Astrocyte (in vitro differentiated cells and primary cell): ENCODE data around the gene ZBTB46. TPM values are rescaled to one million over a fixed set of nuclear protein-coding genes. Genes with fewer than 3 reads are reported as not detected.

ENCODE experiments used
- DNase-seq: peaks from one replicate; pipeline ENCODE4 v3.0.0-alpha.2; 2010; ENCODE audit warnings: low read depth
- FAIRE-seq: peaks from 2 replicates; lab custom pipeline; 2011; peaks lifted over from hg19 to GRCh38; lab: Jason Lieb, UNC
- H2AFZ ChIP-seq: 2 replicates; pipeline ENCODE4 v1.6.0; 2012; ENCODE audit warnings: low read depth, low read length, inconsistent platforms
- H3K27ac ChIP-seq: 2 replicates; pipeline ENCODE4 v1.5.1; 2011; ENCODE audit warnings: low read depth, low read length, inconsistent platforms
- H3K27me3 ChIP-seq: 2 replicates; pipeline ENCODE4 v1.6.0; 2011; ENCODE audit warnings: low read length, inconsistent platforms; ENCODE audit not compliant: insufficient read depth
- H3K36me3 ChIP-seq: 2 replicates; pipeline ENCODE4 v1.5.1; 2011; ENCODE audit warnings: low read length, inconsistent platforms; ENCODE audit not compliant: insufficient read depth
- H3K4me1 ChIP-seq: 2 replicates; pipeline ENCODE4 v1.5.1; 2011; ENCODE audit warnings: low read length, inconsistent platforms; ENCODE audit not compliant: insufficient read depth
- H3K4me2 ChIP-seq: 2 replicates; pipeline ENCODE4 v1.6.0; 2012; ENCODE audit warnings: low read length, inconsistent platforms
- H3K4me3 ChIP-seq: 2 replicates; pipeline ENCODE4 v1.5.1; 2011; ENCODE audit warnings: low read depth, mild to moderate bottlenecking, low read length, inconsistent platforms; ENCODE audit not compliant: insufficient read depth
- H3K79me2 ChIP-seq: 2 replicates; pipeline ENCODE4 v1.6.0; 2012; ENCODE audit warnings: mild to moderate bottlenecking, low read length, inconsistent platforms; ENCODE audit not compliant: insufficient read depth
- H3K9ac ChIP-seq: 2 replicates; pipeline ENCODE4 v1.6.0; 2012; ENCODE audit warnings: mild to moderate bottlenecking, low read length, inconsistent platforms
- H3K9me3 ChIP-seq: 2 replicates; pipeline ENCODE4 v1.5.1; 2012; ENCODE audit warnings: low read depth, mild to moderate bottlenecking, low read length, inconsistent platforms; ENCODE audit not compliant: insufficient read depth
- H4K20me1 ChIP-seq: 2 replicates; pipeline ENCODE4 v1.6.0; 2012; ENCODE audit warnings: low read length, inconsistent platforms; ENCODE audit not compliant: insufficient read depth
- H3K27ac Mint-ChIP-seq: one replicate; pipeline ENCODE4 v1.8.0; 2021; ENCODE audit warnings: mild to moderate bottlenecking, mixed read lengths; ENCODE audit not compliant: unreplicated experiment
- H3K27me3 Mint-ChIP-seq: one replicate; pipeline ENCODE4 v1.8.0; 2021; ENCODE audit warnings: low read depth, mixed read lengths; ENCODE audit not compliant: unreplicated experiment
- H3K36me3 Mint-ChIP-seq: one replicate; pipeline ENCODE4 v1.8.0; 2021; ENCODE audit warnings: low read depth, mixed read lengths; ENCODE audit not compliant: unreplicated experiment
- H3K4me1 Mint-ChIP-seq: one replicate; pipeline ENCODE4 v1.8.0; 2021; ENCODE audit warnings: low read depth, mixed read lengths; ENCODE audit not compliant: unreplicated experiment
- H3K4me3 Mint-ChIP-seq: one replicate; pipeline ENCODE4 v1.8.0; 2021; ENCODE audit warnings: mild to moderate bottlenecking, moderate library complexity, mixed read lengths; ENCODE audit not compliant: unreplicated experiment
- H3K9me3 Mint-ChIP-seq: one replicate; pipeline ENCODE4 v1.8.0; 2021; ENCODE audit warnings: mild to moderate bottlenecking, mixed read lengths; ENCODE audit not compliant: unreplicated experiment
- CTCF ChIP-seq: IDR thresholded peaks from 2 replicates; pipeline ENCODE4 v1.5.1; 2011; ENCODE audit warnings: low read depth, mild to moderate bottlenecking, inconsistent platforms, low read length, moderate library complexity; ENCODE audit not compliant: insufficient read depth
- EZH2 ChIP-seq: IDR thresholded peaks from 2 replicates; pipeline ENCODE4 v1.6.1; 2012; ENCODE audit warnings: mild to moderate bottlenecking, low read length, inconsistent platforms; ENCODE audit not compliant: insufficient read depth
- total RNA-seq: library from RNA; stranded (reverse); gene quantifications from 2 replicates; pipeline ENCODE4 v1.2.1, GENCODE V29; 2021

Gene ZBTB46
- total RNA-seq, 1 donor from 2014 or later: 13.9 TPM

- Mint-ChIP-seq H3K36me3 (peaks cover 4% of the 10 kb centered on the region), H3K4me3 (no peak overlapping the region), H3K27me3 (no peaks in the 10 kb centered on the region), H3K9me3 (no peaks in the 10 kb centered on the region), H3K4me1 (peaks cover 4% of the 10 kb centered on the region), H3K27ac (no peak overlapping the region)
- FAIRE-seq: no peak
- no peaks in the 10 kb centered on the region for H3K4me1 ChIP-seq
- TF ChIP-seq CTCF (no peak), EZH2 (no peak)
- H3K36me3 ChIP-seq: no peaks in the 10 kb centered on the region
- H3K4me2 ChIP-seq: no peak overlapping the region
- H3K9me3 ChIP-seq: no peaks in the 10 kb centered on the region
- DNase-seq: no peak
- no peaks in the 10 kb centered on the region for H3K79me2 ChIP-seq
- no peak overlapping the region for H3K4me3 ChIP-seq
- H2AFZ ChIP-seq: no peak overlapping the region
- H4K20me1 ChIP-seq: peaks cover 3% of the 10 kb centered on the region
- no peaks in the 10 kb centered on the region for H3K27me3 ChIP-seq
- H3K9ac ChIP-seq: no peak overlapping the region
- no peak overlapping the region for H3K27ac ChIP-seq
Observed at GRCh38 chr20:63750807-63751470, 80.1 kb downstream of the ZBTB46 start.

- Histone ChIP-seq H4K20me1 (peaks cover 3% of the 10 kb centered on the region), H3K79me2 (no peaks in the 10 kb centered on the region), H3K27ac (no peak overlapping the region), H3K4me1 (no peaks in the 10 kb centered on the region), H3K9ac (no peak overlapping the region), H3K4me2 (no peak overlapping the region), H3K27me3 (no peaks in the 10 kb centered on the region), H2AFZ (no peak overlapping the region), H3K36me3 (no peaks in the 10 kb centered on the region), H3K4me3 (no peak overlapping the region), H3K9me3 (no peaks in the 10 kb centered on the region)
- DNase-seq: no peak
- no peak for FAIRE-seq
- no peaks in the 10 kb centered on the region for H3K27me3 Mint-ChIP-seq
- H3K27ac Mint-ChIP-seq: no peak overlapping the region
- no peak for TF ChIP-seq EZH2
- no peaks in the 10 kb centered on the region for H3K9me3 Mint-ChIP-seq
- H3K4me1 Mint-ChIP-seq: peaks cover 4% of the 10 kb centered on the region
- H3K36me3 Mint-ChIP-seq: peaks cover 6% of the 10 kb centered on the region
- H3K4me3 Mint-ChIP-seq: no peak overlapping the region
Observed at GRCh38 chr20:63749597-63750508, 81.2 kb downstream of the ZBTB46 start.

DNA sequence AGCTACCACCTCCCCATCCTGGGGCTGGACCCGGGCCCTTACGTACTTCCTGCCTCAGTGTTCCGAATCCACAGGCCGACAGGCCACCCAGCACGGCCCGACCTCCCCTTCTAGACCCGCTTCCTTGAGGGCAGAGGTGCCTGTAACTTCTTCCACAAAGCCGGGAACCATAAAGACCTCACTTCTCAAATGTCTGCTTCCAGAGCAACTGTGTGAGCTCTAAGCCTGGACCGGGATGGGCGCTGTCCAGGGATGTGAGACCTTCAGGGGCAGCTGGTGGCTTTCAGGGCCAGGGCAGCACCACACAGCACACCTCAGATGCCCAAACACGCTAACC lies 82.2 kb downstream of the ZBTB46 start:
- DNase-seq (no peak), FAIRE-seq (no peak)
- H3K4me3 ChIP-seq: no peak overlapping the region
- no peak overlapping the region for H2AFZ ChIP-seq
- H3K4me2 ChIP-seq: no peak overlapping the region
- H4K20me1 ChIP-seq: peaks cover 3% of the 10 kb centered on the region
- Mint-ChIP-seq H3K27me3 (no peaks in the 10 kb centered on the region), H3K36me3 (peaks cover 6% of the 10 kb centered on the region), H3K4me1 (peaks cover 1% of the 10 kb centered on the region), H3K4me3 (no peak overlapping the region), H3K27ac (no peak overlapping the region), H3K9me3 (no peaks in the 10 kb centered on the region)
- no peaks in the 10 kb centered on the region for H3K9me3 ChIP-seq
- H3K9ac ChIP-seq: no peak overlapping the region
- H3K27me3 ChIP-seq: no peaks in the 10 kb centered on the region
- no peak for TF ChIP-seq EZH2
- no peak overlapping the region for H3K27ac ChIP-seq
- H3K4me1 ChIP-seq: no peaks in the 10 kb centered on the region
- H3K79me2 ChIP-seq: no peaks in the 10 kb centered on the region
- no peaks in the 10 kb centered on the region for H3K36me3 ChIP-seq
